GM19324 (cell line): ENCODE data around the gene RGS11.
"Not testable (repeated sequence)": the region's sequence is repeated elsewhere in the genome, so short reads cannot be mapped to it uniquely, and the experiment has no call there.

ENCODE experiments used
- ATAC-seq: cut with Tn5 transposase; IDR thresholded peaks from one replicate; pipeline ENCODE4 v1.9.1; 2021; ENCODE audit warnings: mild to moderate bottlenecking, moderate library complexity; ENCODE audit not compliant: unreplicated experiment, low FRiP score

Gene RGS11

GRCh38 chr16:281660-282255 is 6.0 kb upstream of the RGS11 start:
- no peak for ATAC-seq

- no peak for ATAC-seq
Observed at GRCh38 chr16:280991-281659, 5.4 kb upstream of the RGS11 start.

GRCh38 chr16:280552-280951 is 4.8 kb upstream of the RGS11 start, which contains the start of gene ARHGDIG:
Gene ARHGDIG, plus strand, starts transcription at chr16:280591. Its CDS starts 90 bp downstream, at chr16:280681.
- no peak for ATAC-seq

GRCh38 chr16:280005-280460 is 4.3 kb upstream of the RGS11 start:
- no peak for ATAC-seq

GRCh38 chr16:279531-279930 is 3.8 kb upstream of the RGS11 start:
- no peak for ATAC-seq

- ATAC-seq: no peak
Observed at GRCh38 chr16:278863-279366, 3.2 kb upstream of the RGS11 start.

GRCh38 chr16:276426-277077 is 808 bp upstream of the RGS11 start:
- no peak for ATAC-seq

GRCh38 chr16:275041-275641 is 603 bp downstream of the RGS11 start:
- ATAC-seq: no peak

- ATAC-seq: no peak
Observed at GRCh38 chr16:273547-274421, 2.0 kb downstream of the RGS11 start.

GRCh38 chr16:272633-273546 is 2.9 kb downstream of the RGS11 start:
- ATAC-seq: no peak

GRCh38 chr16:270381-271255 is 5.1 kb downstream of the RGS11 start:
- ATAC-seq: no peak

- ATAC-seq: no peak
Observed at GRCh38 chr16:269061-269796, 6.5 kb downstream of the RGS11 start.

- no peak for ATAC-seq
Observed at GRCh38 chr16:268141-269053, 7.3 kb downstream of the RGS11 start.

- not testable (repeated sequence) for ATAC-seq
Observed at GRCh38 chr16:267562-267961, 8.2 kb downstream of the RGS11 start.

- ATAC-seq: no peak
Observed at GRCh38 chr16:266258-267164, 9.2 kb downstream of the RGS11 start.
